Kidney (tissue), 14 donors: Measurements from ENCODE around the gene ASPN. TPM values are rescaled to one million over a fixed set of nuclear protein-coding genes. Genes with fewer than 3 reads are reported as not detected.

Experiments used
- DNase-seq, 5 donors: peaks; one replicate each; pipeline ENCODE4 v3.0.0-alpha.2; 2013 to 2020
- FAIRE-seq: peaks from 2 replicates; lab custom pipeline; 2012; peaks lifted over from hg19 to GRCh38; lab: Jason Lieb, UNC
- H3K27ac ChIP-seq, 2 donors: one replicate each; pipeline ENCODE4 v1.7.0; 2013; ENCODE audit warnings: low read depth in 2 of 2, low read length in 2 of 2, inconsistent platforms in 1 of 2
- H3K27me3 ChIP-seq: one replicate; pipeline ENCODE4 v1.7.1; 2013; ENCODE audit warnings: low read length, inconsistent platforms; ENCODE audit not compliant: control insufficient read depth, insufficient read depth
- H3K36me3 ChIP-seq, 3 donors: one replicate each; pipeline versions ENCODE4 v1.7.0 to v1.7.1; 2013; ENCODE audit warnings: low read length in 3 of 3, control low read depth in 1 of 3, inconsistent platforms in 1 of 3; ENCODE audit not compliant: insufficient read depth in 3 of 3, control insufficient read depth in 2 of 3
- H3K4me1 ChIP-seq, 3 donors: one replicate each; pipeline versions ENCODE4 v1.7.0 to v1.7.1; 2013; ENCODE audit warnings: low read length in 3 of 3, inconsistent platforms in 1 of 3, low read depth in 1 of 3; ENCODE audit not compliant: control insufficient read depth in 2 of 3, insufficient read depth in 2 of 3
- H3K4me3 ChIP-seq, 3 donors: one replicate each; pipeline versions ENCODE4 v1.7.0 to v1.8.1; 2013; ENCODE audit warnings: low read length in 3 of 3, control low read depth in 1 of 3, inconsistent platforms in 1 of 3
- H3K9ac ChIP-seq, 3 donors: one replicate each; pipeline versions ENCODE4 v1.7.0 to v1.7.1; 2013; ENCODE audit warnings: low read length in 3 of 3, control low read depth in 1 of 3, inconsistent platforms in 1 of 3
- H3K9me3 ChIP-seq, 3 donors: one replicate each; pipeline versions ENCODE4 v1.7.0 to v1.7.1; 2013; ENCODE audit warnings: low read length in 3 of 3, control low read depth in 1 of 3, inconsistent platforms in 1 of 3; ENCODE audit not compliant: control insufficient read depth in 2 of 3, insufficient read depth in 1 of 3
- intact Hi-C: fragments of 100-400 bp; cut with DNase I; formaldehyde crosslinking; loops from one replicate; pipeline ENCODE4 v1.11.1; 2022
- polyA plus RNA-seq: library from polyadenylated mRNA; stranded (reverse); fragments of 350-450 nt; fragmentation: Illumina TruSeq; extraction: RNeasy Lipid Tissue Mini Kit (QIAGEN cat#74804); gene quantifications from one replicate; pipeline ENCODE4 v1.2.3, GENCODE V29; 2014; ENCODE audit warnings: low read depth, low replicate concordance; ENCODE audit not compliant: insufficient read depth
- total RNA-seq: library from RNA; stranded (reverse); fragmentation: NEBNext Ultra II Directional; extraction: Animal tissue kit (Norgen Biotek cat#: 25700); gene quantifications from one replicate; pipeline ENCODE4 v1.2.1, GENCODE V29; 2021
- TF ChIP-seq, protein P1 (sequence below): IDR thresholded peaks from 3 replicates; pipeline ENCODE4 v1.5.1; 2012; ENCODE audit warnings: mild to moderate bottlenecking, moderate library complexity, borderline replicate concordance; ENCODE audit not compliant: insufficient read depth; ENCODE audit errors: extremely low read depth
- donor health status: control.
- donor health status: control.
- donor health status: control.
- donor health status: control.
- donor health status: control.
- donor health status: DM: yes; HTN: yes; CAD: no.
- donor health status: Normal renal cell carcinoma (clear cell type).

Gene ASPN
- total and polyA plus RNA-seq, 2 donors from 2014 or later = 1.5 to 3.2 TPM

DNA sequence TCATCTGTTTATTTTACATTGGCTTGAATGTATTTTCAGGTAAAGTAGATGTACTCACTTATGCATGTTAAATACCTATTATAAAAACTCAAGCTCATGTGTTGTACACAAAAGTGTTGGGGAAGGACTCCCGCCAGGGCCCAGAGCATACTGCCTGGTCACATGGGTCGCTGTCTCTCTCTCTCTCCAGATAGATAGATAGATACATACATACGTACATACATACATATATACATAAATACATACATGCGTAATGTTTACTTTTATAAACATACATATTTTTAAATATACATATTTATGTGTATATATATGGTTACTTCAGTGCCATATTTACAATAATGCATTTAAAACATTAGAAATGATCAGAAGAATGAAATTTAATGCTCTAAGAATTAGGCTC, 24.7 kb downstream of the ASPN start:
- intact Hi-C loops = no loop called here
- no peak overlapping the region for H3K9ac ChIP-seq
- no peak for DNase-seq
- TF ChIP-seq, protein P1, sequence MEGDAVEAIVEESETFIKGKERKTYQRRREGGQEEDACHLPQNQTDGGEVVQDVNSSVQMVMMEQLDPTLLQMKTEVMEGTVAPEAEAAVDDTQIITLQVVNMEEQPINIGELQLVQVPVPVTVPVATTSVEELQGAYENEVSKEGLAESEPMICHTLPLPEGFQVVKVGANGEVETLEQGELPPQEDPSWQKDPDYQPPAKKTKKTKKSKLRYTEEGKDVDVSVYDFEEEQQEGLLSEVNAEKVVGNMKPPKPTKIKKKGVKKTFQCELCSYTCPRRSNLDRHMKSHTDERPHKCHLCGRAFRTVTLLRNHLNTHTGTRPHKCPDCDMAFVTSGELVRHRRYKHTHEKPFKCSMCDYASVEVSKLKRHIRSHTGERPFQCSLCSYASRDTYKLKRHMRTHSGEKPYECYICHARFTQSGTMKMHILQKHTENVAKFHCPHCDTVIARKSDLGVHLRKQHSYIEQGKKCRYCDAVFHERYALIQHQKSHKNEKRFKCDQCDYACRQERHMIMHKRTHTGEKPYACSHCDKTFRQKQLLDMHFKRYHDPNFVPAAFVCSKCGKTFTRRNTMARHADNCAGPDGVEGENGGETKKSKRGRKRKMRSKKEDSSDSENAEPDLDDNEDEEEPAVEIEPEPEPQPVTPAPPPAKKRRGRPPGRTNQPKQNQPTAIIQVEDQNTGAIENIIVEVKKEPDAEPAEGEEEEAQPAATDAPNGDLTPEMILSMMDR = no peak
- H3K9me3 ChIP-seq = no peaks in the 10 kb centered on the region
- FAIRE-seq = no peak
- no peak overlapping the region for H3K4me3 ChIP-seq
- H3K27me3 ChIP-seq = no peaks in the 10 kb centered on the region
- H3K4me1 ChIP-seq = no peaks in the 10 kb centered on the region
- no peak overlapping the region for H3K27ac ChIP-seq
- H3K36me3 ChIP-seq = no peaks in the 10 kb centered on the region

DNA sequence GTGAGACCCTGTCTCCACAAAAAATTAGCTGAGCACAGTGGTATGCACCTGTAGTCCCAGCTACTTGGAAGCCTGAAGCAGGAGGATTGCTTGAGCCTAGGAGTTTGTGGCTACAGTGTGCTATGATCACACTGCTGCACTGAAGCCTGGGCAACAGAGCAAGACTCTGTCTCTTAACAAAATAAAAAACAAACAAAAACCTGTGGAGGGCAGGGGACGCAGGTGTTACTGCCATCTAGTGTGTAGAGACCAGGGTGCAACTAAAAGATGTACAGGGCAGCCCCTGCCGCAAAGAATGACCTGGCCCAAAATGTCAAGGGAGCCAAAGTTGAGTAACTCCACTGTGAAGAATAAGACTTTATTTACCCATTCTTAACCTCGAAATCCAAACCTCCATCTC, 27.1 kb downstream of the ASPN start:
- H3K9me3 ChIP-seq = no peaks in the 10 kb centered on the region
- no peak overlapping the region for H3K27ac ChIP-seq
- TF ChIP-seq, protein P1 = no peak
- intact Hi-C loops = no loop called here
- no peak overlapping the region for H3K4me3 ChIP-seq
- FAIRE-seq (no peak), DNase-seq (no peak)
- no peaks in the 10 kb centered on the region for H3K27me3 ChIP-seq
- no peak overlapping the region for H3K9ac ChIP-seq
- H3K36me3 ChIP-seq = no peaks in the 10 kb centered on the region
- no peaks in the 10 kb centered on the region for H3K4me1 ChIP-seq

DNA sequence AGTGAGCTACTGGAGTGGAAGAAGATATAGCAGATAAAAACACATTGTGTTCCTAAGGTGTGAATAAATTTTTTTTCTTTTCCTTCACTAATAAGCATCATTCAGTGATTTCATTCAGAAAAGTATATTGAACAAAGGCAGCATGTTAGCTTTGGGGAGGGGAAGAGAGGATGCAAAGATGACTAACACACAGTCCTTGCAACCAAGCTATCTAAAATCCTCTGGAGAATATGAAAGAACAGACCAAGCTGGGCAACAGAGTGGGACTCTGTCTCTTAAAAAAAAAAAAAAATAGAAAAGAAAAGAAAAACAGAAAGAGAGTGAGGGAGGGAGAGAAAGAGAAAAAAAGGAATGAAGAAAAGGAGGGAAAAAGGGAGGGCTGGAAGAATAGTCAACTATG, 35.8 kb downstream of the ASPN start:
- no peak for FAIRE-seq
- TF ChIP-seq, protein P1 = no peak

DNA sequence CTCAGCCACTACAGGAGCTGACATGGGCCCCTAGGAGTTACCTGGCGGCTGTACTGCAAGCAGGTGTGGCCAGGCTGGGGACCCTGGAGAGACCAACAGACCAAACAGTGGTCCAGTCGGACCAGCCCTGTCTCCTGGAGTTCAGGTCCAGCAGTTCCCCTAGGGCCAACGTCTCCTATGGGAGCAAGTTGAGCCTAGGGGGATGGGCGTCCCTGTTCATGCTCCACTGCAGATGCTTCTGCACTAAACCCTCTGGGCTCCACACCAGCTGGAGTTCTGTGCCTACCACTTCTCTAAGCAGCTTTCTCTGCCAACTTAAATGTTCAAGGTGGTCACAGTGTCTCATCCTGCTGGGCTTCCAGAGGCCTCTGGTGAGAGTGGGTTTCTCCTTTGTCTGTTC, 37.5 kb downstream of the ASPN start:
- DNase-seq = peak in 3 of 5 donors; percentile 10 to 36 (median 11)
- intact Hi-C loops = no loop called here
- FAIRE-seq = no peak

More for the DNA sequence above, 35.8 kb downstream of the ASPN start:
- Histone ChIP-seq H3K36me3 (no peaks in the 10 kb centered on the region), H3K9ac (no peak overlapping the region), H3K4me3 (no peak overlapping the region), H3K4me1 (no peaks in the 10 kb centered on the region), H3K27me3 (no peaks in the 10 kb centered on the region), H3K27ac (no peak overlapping the region), H3K9me3 (no peaks in the 10 kb centered on the region)
- intact Hi-C loops = no loop called here
- DNase-seq = no peak

More for the DNA sequence above, 37.5 kb downstream of the ASPN start:
- Histone ChIP-seq H3K9me3 (no peaks in the 10 kb centered on the region), H3K27me3 (no peaks in the 10 kb centered on the region), H3K4me3 (no peak overlapping the region), H3K36me3 (no peaks in the 10 kb centered on the region), H3K27ac (no peak overlapping the region), H3K9ac (no peak overlapping the region), H3K4me1 (no peaks in the 10 kb centered on the region)
- TF ChIP-seq, protein P1 = no peak
